ENCODE measurements around the gene SHISAL1. TPM values are rescaled to one million over a fixed set of nuclear protein-coding genes. Genes with fewer than 3 reads are reported as not detected.

The SHISAL1 gene
- total RNA-seq, 1 donor from 2014 or later: 0.71 TPM

DNA sequence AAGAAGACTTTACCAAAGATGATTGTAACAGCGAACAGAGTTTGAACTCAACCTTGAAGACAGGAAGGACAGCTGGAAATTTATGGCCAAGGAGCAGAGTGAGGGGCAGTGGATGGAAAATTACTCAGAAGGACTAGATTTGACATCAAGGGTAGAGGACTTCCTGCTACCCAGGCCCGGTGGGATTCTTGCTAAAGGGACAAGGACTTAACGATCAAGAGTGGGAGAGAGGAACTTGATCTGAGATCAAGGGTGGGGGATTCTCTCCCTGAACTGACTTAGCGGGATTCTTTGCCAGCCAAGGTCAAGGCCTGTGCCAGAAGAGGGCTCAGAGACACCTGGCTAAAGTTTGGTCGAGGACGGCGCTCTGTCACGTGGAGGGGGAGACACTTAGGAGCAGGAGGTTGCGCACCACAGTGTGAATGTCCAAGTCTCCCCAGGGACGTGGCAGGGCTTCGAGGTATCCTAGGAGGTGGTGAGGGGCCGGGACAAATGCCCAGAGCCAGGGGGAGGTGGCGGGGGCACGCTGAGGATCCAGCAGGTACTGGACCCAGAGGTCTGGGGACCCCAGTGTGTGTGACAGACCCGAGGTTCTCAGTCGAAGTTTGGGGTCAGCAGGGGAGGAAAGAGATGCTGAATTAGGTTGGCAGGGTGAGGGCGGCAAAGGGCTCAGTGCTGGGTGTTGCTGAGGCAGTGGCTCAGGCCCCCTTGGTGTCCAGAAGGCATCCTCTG is 46.1 kb upstream of the SHISAL1 start:
- Histone ChIP-seq H3K36me3 (ENCODE audit: control insufficient read depth, insufficient read depth, low read length) (no peaks in the 10 kb centered on the region), H3K4me3 (ENCODE audit: low read depth, low read length) (no peak overlapping the region), H3K27me3 (ENCODE audit: control insufficient read depth, insufficient read depth, low read length) (peaks cover 27% of the 10 kb centered on the region)
- no peak for DNase-seq (ENCODE audit: low read depth)
- TF ChIP-seq, protein P1, sequence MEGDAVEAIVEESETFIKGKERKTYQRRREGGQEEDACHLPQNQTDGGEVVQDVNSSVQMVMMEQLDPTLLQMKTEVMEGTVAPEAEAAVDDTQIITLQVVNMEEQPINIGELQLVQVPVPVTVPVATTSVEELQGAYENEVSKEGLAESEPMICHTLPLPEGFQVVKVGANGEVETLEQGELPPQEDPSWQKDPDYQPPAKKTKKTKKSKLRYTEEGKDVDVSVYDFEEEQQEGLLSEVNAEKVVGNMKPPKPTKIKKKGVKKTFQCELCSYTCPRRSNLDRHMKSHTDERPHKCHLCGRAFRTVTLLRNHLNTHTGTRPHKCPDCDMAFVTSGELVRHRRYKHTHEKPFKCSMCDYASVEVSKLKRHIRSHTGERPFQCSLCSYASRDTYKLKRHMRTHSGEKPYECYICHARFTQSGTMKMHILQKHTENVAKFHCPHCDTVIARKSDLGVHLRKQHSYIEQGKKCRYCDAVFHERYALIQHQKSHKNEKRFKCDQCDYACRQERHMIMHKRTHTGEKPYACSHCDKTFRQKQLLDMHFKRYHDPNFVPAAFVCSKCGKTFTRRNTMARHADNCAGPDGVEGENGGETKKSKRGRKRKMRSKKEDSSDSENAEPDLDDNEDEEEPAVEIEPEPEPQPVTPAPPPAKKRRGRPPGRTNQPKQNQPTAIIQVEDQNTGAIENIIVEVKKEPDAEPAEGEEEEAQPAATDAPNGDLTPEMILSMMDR (IDR thresholded peaks at IDR 0.05; ENCODE audit: insufficient read depth, low read length, poor library complexity, severe bottlenecking): no peak

DNA sequence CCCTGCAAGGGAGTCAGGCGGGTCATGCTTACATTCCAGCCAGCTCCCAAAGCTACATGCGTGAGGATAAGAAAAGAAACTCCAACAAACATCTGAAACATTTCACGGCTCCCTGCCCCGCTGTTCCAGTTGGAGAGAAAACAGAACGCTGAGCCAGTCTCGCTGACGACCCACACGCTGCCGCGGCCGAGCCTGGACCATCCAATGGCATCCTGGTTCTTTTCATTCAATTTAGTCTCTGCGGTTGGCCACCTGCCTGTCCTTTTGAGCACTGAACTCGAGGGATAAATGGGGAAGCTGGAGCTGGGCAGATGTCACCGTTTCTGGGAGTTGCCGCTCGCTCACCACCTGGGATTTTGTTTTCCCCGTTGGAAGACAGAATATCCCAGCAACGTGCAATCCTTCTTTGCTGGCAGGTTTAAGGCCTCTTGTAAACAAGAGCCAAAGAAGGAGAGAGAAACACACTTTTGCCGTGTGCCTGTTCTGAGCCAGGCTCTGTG is 45.3 kb upstream of the SHISAL1 start:
- no peaks in the 10 kb centered on the region for H3K36me3 ChIP-seq (ENCODE audit: control insufficient read depth, insufficient read depth, low read length)
- TF ChIP-seq, protein P1 (IDR thresholded peaks at IDR 0.05; ENCODE audit: insufficient read depth, low read length, poor library complexity, severe bottlenecking): no peak
- no peak for DNase-seq (ENCODE audit: low read depth)
- no peak overlapping the region for H3K4me3 ChIP-seq (ENCODE audit: low read depth, low read length)
- H3K27me3 ChIP-seq (ENCODE audit: control insufficient read depth, insufficient read depth, low read length): peaks cover 22% of the 10 kb centered on the region

DNA sequence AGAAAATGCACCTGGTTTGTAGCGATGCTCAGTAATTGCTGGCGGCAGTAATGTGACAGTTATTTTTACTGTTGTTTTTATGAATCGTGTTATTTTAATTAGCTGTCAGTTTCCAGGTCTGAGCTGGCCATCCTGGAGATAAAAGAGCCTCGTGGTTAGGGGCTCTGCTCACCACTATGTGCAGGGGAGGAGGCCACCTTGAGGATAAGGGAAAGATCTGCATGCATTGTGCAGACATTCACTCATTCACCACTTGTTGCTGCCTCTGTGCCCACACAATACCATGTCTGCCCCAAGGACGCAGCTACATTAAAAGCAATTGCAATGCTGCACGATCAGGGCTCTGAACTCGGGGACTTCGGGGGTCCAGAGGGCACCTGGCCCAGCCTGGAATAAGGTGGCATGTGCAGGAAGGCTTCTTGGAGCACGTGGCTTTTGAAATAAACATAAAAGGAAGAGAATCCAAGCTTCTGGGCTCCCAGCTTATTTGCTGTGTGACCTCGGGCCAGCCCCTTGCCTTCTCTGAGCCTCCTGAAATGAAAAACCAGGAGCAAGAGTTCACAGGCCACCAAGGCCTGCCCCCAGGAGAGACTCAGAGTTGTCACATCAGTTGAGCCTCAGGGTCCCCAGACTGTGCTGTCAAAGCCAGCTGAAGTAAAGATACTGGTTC is 44.7 kb upstream of the SHISAL1 start:
- H3K27me3 ChIP-seq (ENCODE audit: control insufficient read depth, insufficient read depth, low read length): peaks cover 22% of the 10 kb centered on the region
- TF ChIP-seq, protein P1 (IDR thresholded peaks at IDR 0.05; ENCODE audit: insufficient read depth, low read length, poor library complexity, severe bottlenecking): no peak
- H3K4me3 ChIP-seq (ENCODE audit: low read depth, low read length): no peak overlapping the region
- H3K36me3 ChIP-seq (ENCODE audit: control insufficient read depth, insufficient read depth, low read length): no peaks in the 10 kb centered on the region
- no peak for DNase-seq (ENCODE audit: low read depth)

DNA sequence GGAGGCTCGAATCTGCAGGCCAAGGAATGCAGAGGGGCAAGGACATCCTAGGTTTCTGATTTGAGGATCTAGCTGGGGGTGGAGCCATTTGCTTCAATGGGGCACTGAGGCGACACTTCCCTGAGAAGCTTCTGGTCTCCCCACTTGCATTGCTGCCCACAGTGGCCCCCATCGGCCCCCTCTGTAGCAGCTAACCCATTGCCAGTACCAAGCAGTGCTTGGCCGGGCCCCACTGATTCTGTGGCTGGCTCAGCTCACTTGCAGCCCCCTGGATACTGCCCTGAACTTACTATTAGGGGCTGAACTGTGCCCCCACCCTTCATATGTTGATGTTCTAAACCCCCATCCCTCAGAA is 42.9 kb upstream of the SHISAL1 start:
- Histone ChIP-seq H3K36me3 (ENCODE audit: control insufficient read depth, insufficient read depth, low read length) (no peaks in the 10 kb centered on the region), H3K4me3 (ENCODE audit: low read depth, low read length) (no peak overlapping the region), H3K27me3 (ENCODE audit: control insufficient read depth, insufficient read depth, low read length) (peaks cover 20% of the 10 kb centered on the region)
- TF ChIP-seq, protein P1 (IDR thresholded peaks at IDR 0.05; ENCODE audit: insufficient read depth, low read length, poor library complexity, severe bottlenecking): no peak
- DNase-seq (ENCODE audit: low read depth): no peak

DNA sequence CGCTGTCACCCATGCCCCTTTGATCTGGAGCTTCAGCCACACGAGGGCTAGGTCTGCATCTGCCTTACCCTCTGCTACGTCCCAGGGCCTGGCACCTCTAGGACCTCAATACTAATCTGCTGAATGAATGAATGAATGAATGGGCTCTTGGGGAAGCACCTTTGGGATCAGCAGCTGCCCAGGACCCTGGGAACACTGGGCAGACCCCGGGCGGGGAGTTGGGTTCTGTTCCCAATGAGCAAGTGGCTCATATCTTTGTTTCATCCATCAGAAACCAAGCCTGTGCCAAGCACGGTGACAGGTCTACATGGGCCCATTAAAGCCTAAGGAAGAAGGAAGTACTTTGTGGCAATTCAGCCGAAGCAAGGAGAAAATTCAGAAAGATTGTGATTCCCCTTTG is 41.5 kb upstream of the SHISAL1 start:
- no peaks in the 10 kb centered on the region for H3K36me3 ChIP-seq (ENCODE audit: control insufficient read depth, insufficient read depth, low read length)
- H3K27me3 ChIP-seq (ENCODE audit: control insufficient read depth, insufficient read depth, low read length): peaks cover 28% of the 10 kb centered on the region
- H3K4me3 ChIP-seq (ENCODE audit: low read depth, low read length): no peak overlapping the region
- no peak for DNase-seq (ENCODE audit: low read depth)
- TF ChIP-seq, protein P1 (IDR thresholded peaks at IDR 0.05; ENCODE audit: insufficient read depth, low read length, poor library complexity, severe bottlenecking): no peak

All from kidney epithelial cell (primary cell).